Cardiac muscle cell (in vitro differentiated cells and primary cell): ENCODE results near the gene RAP1GAP2. TPM values are rescaled to one million over a fixed set of nuclear protein-coding genes. Genes with fewer than 3 reads are reported as not detected.

Experiments
- DNase-seq, 2 donors: peaks; one replicate each; pipeline versions ENCODE4 v3.0.0 to v3.0.0-alpha.2; 2010 to 2017; ENCODE audit warnings: low read depth in 1 of 2, low spot score in 1 of 2
- H3K27ac ChIP-seq: fragments of 200-600 bp; sonication (generic); 2 replicates; pipeline ENCODE4 v1.5.1; 2016
- H3K27me3 ChIP-seq: fragments of 200-600 bp; sonication (generic); 2 replicates; pipeline ENCODE4 v1.6.0; 2016; ENCODE audit warnings: control low read depth
- H3K36me3 ChIP-seq: fragments of 200-600 bp; sonication (generic); 2 replicates; pipeline ENCODE4 v1.5.1; 2016; ENCODE audit warnings: control low read depth
- H3K4me1 ChIP-seq: fragments of 200-600 bp; sonication (generic); 2 replicates; pipeline ENCODE4 v1.8.1; 2017; ENCODE audit warnings: low read depth, mild to moderate bottlenecking, mixed run types
- H3K4me3 ChIP-seq: fragments of 200-600 bp; sonication (generic); 2 replicates; pipeline ENCODE4 v1.5.1; 2016; ENCODE audit warnings: mild to moderate bottlenecking
- H3K9me3 ChIP-seq: fragments of 200-600 bp; sonication (generic); 2 replicates; pipeline ENCODE4 v1.5.1; 2017; ENCODE audit warnings: low read depth, mild to moderate bottlenecking, control low read depth
- polyA plus RNA-seq: library from polyadenylated mRNA; unstranded; fragments of >200 nt; fragmentation: Nextera tagmentation; extraction: Ambion mirVana; gene quantifications from 2 replicates; pipeline ENCODE4 v1.2.1, GENCODE V29; 2016
- total RNA-seq: library from RNA; depleted of rRNA; stranded (reverse); fragments of >200 nt; gene quantifications from 2 replicates; pipeline ENCODE4 v1.2.3, GENCODE V29; 2016
- TF ChIP-seq, protein P1 (sequence below): IDR thresholded peaks from 2 replicates; pipeline ENCODE4 v1.5.1; 2012; ENCODE audit warnings: low read depth, mild to moderate bottlenecking, low read length

RAP1GAP2 gene
- total and polyA plus RNA-seq, 2 experiments from 2014 or later: 1.2 to 2.9 TPM

DNA sequence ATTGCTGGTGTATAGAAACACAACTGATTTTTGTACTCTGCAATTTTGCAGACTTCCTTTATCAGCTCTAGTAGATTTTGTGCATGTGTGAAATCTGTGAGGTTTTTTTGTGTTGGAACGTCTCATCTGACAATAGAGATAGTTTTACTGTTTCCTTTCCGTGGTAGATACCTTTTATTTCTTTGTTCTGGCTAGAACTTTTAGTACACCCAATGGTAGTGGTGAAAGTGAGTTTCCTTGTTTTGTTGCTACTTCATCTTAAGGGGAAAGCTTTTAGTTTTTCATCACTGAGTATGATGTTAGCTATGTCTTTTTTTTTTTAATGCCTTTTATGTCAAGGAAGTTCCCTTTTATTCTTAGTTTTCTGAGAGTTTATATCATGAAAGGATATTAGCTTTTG, 149.1 kb downstream of the RAP1GAP2 start:
- Histone ChIP-seq H3K27me3 (no peaks in the 10 kb centered on the region), H3K9me3 (no peaks in the 10 kb centered on the region), H3K4me1 (peaks cover 7% of the 10 kb centered on the region), H3K4me3 (no peak overlapping the region), H3K27ac (no peak overlapping the region), H3K36me3 (no peaks in the 10 kb centered on the region)
- TF ChIP-seq, protein P1, sequence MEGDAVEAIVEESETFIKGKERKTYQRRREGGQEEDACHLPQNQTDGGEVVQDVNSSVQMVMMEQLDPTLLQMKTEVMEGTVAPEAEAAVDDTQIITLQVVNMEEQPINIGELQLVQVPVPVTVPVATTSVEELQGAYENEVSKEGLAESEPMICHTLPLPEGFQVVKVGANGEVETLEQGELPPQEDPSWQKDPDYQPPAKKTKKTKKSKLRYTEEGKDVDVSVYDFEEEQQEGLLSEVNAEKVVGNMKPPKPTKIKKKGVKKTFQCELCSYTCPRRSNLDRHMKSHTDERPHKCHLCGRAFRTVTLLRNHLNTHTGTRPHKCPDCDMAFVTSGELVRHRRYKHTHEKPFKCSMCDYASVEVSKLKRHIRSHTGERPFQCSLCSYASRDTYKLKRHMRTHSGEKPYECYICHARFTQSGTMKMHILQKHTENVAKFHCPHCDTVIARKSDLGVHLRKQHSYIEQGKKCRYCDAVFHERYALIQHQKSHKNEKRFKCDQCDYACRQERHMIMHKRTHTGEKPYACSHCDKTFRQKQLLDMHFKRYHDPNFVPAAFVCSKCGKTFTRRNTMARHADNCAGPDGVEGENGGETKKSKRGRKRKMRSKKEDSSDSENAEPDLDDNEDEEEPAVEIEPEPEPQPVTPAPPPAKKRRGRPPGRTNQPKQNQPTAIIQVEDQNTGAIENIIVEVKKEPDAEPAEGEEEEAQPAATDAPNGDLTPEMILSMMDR: no peak
- DNase-seq: no peak

DNA sequence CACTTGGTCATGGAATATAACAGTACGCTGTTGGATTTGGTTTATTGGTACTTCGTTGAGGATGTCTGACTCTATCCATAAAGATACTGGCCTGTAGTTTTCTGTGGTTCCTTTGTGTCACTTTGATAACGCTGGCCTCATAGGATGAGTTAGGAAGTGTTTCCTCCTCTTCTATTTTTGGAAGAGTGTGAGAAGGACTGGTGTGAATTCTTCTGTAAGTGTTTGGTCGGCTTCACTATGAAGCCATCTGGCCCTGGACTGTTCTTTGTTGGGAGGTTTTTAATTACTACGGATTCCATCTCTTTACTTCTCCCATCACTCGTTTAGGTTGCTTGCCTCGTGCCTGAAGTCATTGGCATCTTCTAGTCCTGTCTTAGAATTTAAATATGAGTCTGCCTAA, 149.9 kb downstream of the RAP1GAP2 start:
- no peak overlapping the region for H3K27ac ChIP-seq
- no peaks in the 10 kb centered on the region for H3K9me3 ChIP-seq
- no peak overlapping the region for H3K4me3 ChIP-seq
- H3K4me1 ChIP-seq: peaks cover 7% of the 10 kb centered on the region
- no peak for DNase-seq
- H3K27me3 ChIP-seq: no peaks in the 10 kb centered on the region
- TF ChIP-seq, protein P1: no peak
- no peaks in the 10 kb centered on the region for H3K36me3 ChIP-seq

DNA sequence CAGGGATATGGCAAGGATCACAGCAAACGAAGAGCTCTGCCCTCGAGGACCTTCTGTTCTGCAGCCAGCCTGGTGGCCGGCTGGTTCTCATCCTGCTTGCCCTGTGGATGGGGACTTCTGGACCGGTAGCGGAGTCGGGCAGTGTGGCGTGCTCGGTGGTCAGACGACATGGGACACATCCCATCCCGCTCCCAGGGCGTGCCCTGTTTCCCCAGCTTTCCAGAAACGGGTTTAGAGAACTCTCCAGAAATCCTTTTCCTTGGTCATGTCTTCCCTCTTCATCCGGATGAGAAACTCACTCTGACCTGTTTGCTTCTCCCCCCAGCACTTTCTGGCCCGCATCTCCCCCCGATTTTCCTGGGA, 151.3 kb downstream of the RAP1GAP2 start:
- Histone ChIP-seq H3K4me1 (peaks cover 7% of the 10 kb centered on the region), H3K27ac (no peak overlapping the region), H3K4me3 (no peak overlapping the region), H3K36me3 (no peaks in the 10 kb centered on the region), H3K9me3 (no peaks in the 10 kb centered on the region), H3K27me3 (no peaks in the 10 kb centered on the region)
- TF ChIP-seq, protein P1: no peak
- no peak for DNase-seq

DNA sequence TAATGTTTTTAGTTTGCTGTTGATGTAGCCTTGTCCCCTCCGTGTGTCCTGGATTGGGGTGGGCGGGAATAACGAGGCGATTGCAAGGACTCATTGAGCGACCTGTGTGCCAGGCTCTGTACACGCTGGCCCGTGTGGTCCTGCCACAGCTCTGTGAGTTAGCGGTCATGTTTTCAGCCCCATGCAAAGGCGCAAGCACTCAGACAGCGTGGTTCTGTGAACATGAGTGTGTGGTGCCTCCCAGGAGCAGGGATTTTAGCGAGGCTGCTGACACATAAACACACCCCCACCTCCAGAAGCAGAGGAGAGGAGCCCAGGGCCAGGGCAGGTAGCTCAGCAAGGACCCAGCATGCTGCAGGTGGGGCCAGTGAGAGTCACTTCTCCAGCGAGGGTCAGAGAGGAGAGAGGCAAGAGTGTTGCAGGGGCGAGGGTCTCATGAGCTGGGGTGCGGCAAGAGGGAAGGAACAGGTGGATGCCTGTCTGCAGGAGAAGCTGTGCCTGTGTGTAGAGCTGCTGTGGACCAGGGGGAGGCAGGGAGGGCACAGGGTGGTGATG, 151.8 kb downstream of the RAP1GAP2 start:
- Histone ChIP-seq H3K4me1 (peaks cover 7% of the 10 kb centered on the region), H3K27ac (no peak overlapping the region)
- DNase-seq: no peak

DNA sequence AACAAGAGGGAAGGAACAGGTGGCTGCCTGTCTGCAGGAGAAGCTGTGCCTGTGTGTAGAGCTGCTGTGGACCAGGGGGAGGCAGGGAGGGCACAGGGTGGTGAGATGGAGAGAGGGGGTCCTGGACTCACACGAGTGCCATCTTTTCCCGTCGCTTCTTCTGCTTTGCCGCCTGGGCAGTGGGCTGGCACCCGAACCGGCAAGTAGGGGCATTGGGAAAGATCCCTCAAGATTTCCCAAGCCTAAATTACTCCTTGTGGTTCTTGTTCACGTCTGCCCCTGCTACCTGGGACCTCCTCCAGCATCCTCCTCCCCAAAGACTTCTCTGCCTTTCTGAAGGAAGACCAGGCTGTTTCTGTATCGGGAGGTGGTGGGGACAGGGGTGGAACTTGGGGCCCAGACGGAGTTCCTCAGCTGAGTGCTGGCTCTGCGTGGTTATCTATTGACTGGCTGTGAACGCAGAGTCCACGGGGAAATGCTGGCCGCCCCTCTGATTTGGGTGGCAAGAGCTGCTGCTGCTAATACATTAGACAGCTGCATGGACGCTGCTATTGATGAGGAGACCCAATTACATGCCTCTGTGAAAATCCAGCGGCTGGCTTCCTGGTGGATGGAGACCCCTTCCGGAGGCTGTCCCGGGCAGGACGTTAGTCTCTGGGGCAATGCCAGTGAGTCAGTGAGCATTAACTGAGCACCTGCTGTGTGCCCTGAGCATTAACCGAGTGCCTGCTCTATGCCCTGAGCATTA, 152.7 kb downstream of the RAP1GAP2 start:
- Histone ChIP-seq H3K9me3 (no peaks in the 10 kb centered on the region), H3K27ac (no peak overlapping the region), H3K4me1 (peaks cover 7% of the 10 kb centered on the region), H3K36me3 (no peaks in the 10 kb centered on the region), H3K4me3 (no peak overlapping the region), H3K27me3 (no peaks in the 10 kb centered on the region)
- no peak for DNase-seq
- TF ChIP-seq, protein P1: no peak

More for the DNA sequence above, 151.8 kb downstream of the RAP1GAP2 start:
- H3K27me3 ChIP-seq: no peaks in the 10 kb centered on the region
- H3K4me3 ChIP-seq: no peak overlapping the region
- no peaks in the 10 kb centered on the region for H3K36me3 ChIP-seq
- TF ChIP-seq, protein P1: no peak
- H3K9me3 ChIP-seq: no peaks in the 10 kb centered on the region
